H1 (cell line): ENCODE measurements around the gene DDX51. TPM values are rescaled to one million over a fixed set of nuclear protein-coding genes. Genes with fewer than 3 reads are reported as not detected.

Source experiments
- CTCF ChIA-PET: fragments of 300-600 bp; sonication (Branson Sonifier 250); formaldehyde crosslinking; loops from one replicate; lab custom pipeline; 2021; ENCODE audit not compliant: partially characterized antibody; lab: Charles Lee
- POLR2A ChIA-PET: fragments of 300-600 bp; sonication (Branson Sonifier 250); formaldehyde crosslinking; loops from one replicate; lab custom pipeline; 2021; ENCODE audit warnings: inconsistent platforms; ENCODE audit not compliant: partially characterized antibody; lab: Charles Lee
- DNase-seq, 2 experiments: peaks; one replicate each; pipeline versions ENCODE4 v3.0.0 to v3.0.0-alpha.2; 2010 to 2022; ENCODE audit warnings: low spot score in 2 of 2, low read depth in 1 of 2, mixed read lengths in 1 of 2
- FAIRE-seq: peaks from 2 replicates; lab custom pipeline; 2011; peaks lifted over from hg19 to GRCh38; lab: Jason Lieb, UNC
- H2AFZ ChIP-seq: 2 replicates; pipeline ENCODE4 v1.8.1; 2012; ENCODE audit warnings: low read length, inconsistent platforms
- H2AK5ac ChIP-seq: 2 replicates; pipeline ENCODE4 v1.6.1; 2013; ENCODE audit warnings: low read depth, low read length
- H2BK120ac ChIP-seq: replicated peaks from 2 replicates; pipeline ENCODE3; 2013; ENCODE audit warnings: low read depth, low read length, inconsistent platforms
- H2BK12ac ChIP-seq: 2 replicates; pipeline ENCODE4 v1.6.1; 2013; ENCODE audit warnings: low read depth, low read length
- H2BK15ac ChIP-seq: 2 replicates; pipeline ENCODE4 v1.6.1; 2013; ENCODE audit warnings: low read length
- H2BK20ac ChIP-seq: 2 replicates; pipeline ENCODE4 v1.6.1; 2013; ENCODE audit warnings: low read length
- H2BK5ac ChIP-seq: 2 replicates; pipeline ENCODE4 v1.6.1; 2013; ENCODE audit warnings: low read depth, low read length
- H3K14ac ChIP-seq: 2 replicates; pipeline ENCODE4 v1.6.1; 2013; ENCODE audit warnings: inconsistent platforms; ENCODE audit not compliant: insufficient read length
- H3K18ac ChIP-seq: 2 replicates; pipeline ENCODE4 v1.6.1; 2013; ENCODE audit warnings: low read length; ENCODE audit errors: extremely low read depth
- H3K23ac ChIP-seq: 2 replicates; pipeline ENCODE4 v1.6.1; 2013; ENCODE audit warnings: inconsistent platforms; ENCODE audit not compliant: insufficient read length
- H3K23me2 ChIP-seq: 2 replicates; pipeline ENCODE4 v1.6.1; 2013; ENCODE audit warnings: low read depth, low read length
- H3K27ac ChIP-seq: 2 replicates; pipeline ENCODE4 v1.6.1; 2011; ENCODE audit warnings: low read depth, low read length, inconsistent platforms
- H3K27me3 ChIP-seq, 4 experiments: replicated peaks in 1 of 4; 1 replicate in 1 of 4; 2 replicates in 3 of 4; pipeline versions ENCODE4 v1.6.1 to v1.8.1; 2011 to 2013; ENCODE audit warnings: low read length in 3 of 4, mild to moderate bottlenecking in 3 of 4, inconsistent platforms in 2 of 4, mixed read lengths in 2 of 4, moderate library complexity in 1 of 4; ENCODE audit not compliant: control insufficient read depth in 3 of 4, insufficient read depth in 3 of 4; ENCODE audit errors: extremely low read depth in 1 of 4
- H3K36me3 ChIP-seq, 4 experiments: 2 replicates each; pipeline versions ENCODE4 v1.6.1 to v1.8.1; 2011 to 2013; ENCODE audit warnings: mild to moderate bottlenecking in 4 of 4, low read length in 3 of 4, moderate library complexity in 2 of 4, control low read depth in 1 of 4, inconsistent platforms in 1 of 4; ENCODE audit not compliant: insufficient read depth in 4 of 4, control insufficient read depth in 2 of 4
- H3K4ac ChIP-seq: replicated peaks from 2 replicates; pipeline ENCODE3; 2013; ENCODE audit warnings: low read length, low read depth, mixed read lengths, inconsistent platforms; ENCODE audit not compliant: insufficient read length
- H3K4me1 ChIP-seq, 4 experiments: replicated peaks in 1 of 4; 1 replicate in 1 of 4; 2 replicates in 3 of 4; pipeline versions ENCODE4 v1.6.1 to v1.8.1; 2011 to 2013; ENCODE audit warnings: low read length in 3 of 4, inconsistent platforms in 2 of 4, mixed read lengths in 1 of 4; ENCODE audit not compliant: insufficient read depth in 4 of 4, control insufficient read depth in 3 of 4
- H3K4me2 ChIP-seq, 2 experiments: 2 replicates each; pipeline versions ENCODE4 v1.6.1 to v1.8.1; 2011 to 2013; ENCODE audit warnings: low read depth in 2 of 2, low read length in 2 of 2, control low read depth in 1 of 2, inconsistent platforms in 1 of 2, mild to moderate bottlenecking in 1 of 2; ENCODE audit not compliant: insufficient read depth in 1 of 2
- H3K4me3 ChIP-seq, 4 experiments: fragments of 200-600, 300-600 bp in 1 of 4; sonication (generic), shearing (Covaris generic), sonication (Bioruptor Twin) in 1 of 4; 2 replicates each; pipeline versions ENCODE4 v1.5.1 to v1.8.1; 2011 to 2016; ENCODE audit warnings: low read length in 4 of 4, low read depth in 3 of 4, control low read depth in 2 of 4, inconsistent platforms in 2 of 4, mild to moderate bottlenecking in 2 of 4, mixed read lengths in 1 of 4, moderate library complexity in 1 of 4; ENCODE audit not compliant: insufficient read depth in 2 of 4; ENCODE audit errors: extremely low read depth in 1 of 4
- H3K56ac ChIP-seq: replicated peaks from 2 replicates; pipeline ENCODE3; 2013; ENCODE audit warnings: low read depth, mild to moderate bottlenecking, mixed read lengths, low read length, inconsistent platforms; ENCODE audit not compliant: insufficient read length
- H3K79me1 ChIP-seq: 2 replicates; pipeline ENCODE4 v1.6.1; 2013; ENCODE audit warnings: low read depth, low read length, control low read depth
- H3K79me2 ChIP-seq, 2 experiments: 2 replicates each; pipeline versions ENCODE4 v1.6.1 to v1.8.1; 2012 to 2013; ENCODE audit warnings: low read length in 2 of 2, mild to moderate bottlenecking in 2 of 2, inconsistent platforms in 1 of 2; ENCODE audit not compliant: insufficient read depth in 2 of 2, control insufficient read depth in 1 of 2
- H3K9ac ChIP-seq, 4 experiments: replicated peaks in 1 of 4; 1 replicate in 1 of 4; 2 replicates in 3 of 4; pipeline versions ENCODE4 v1.6.1 to v1.8.1; 2011 to 2013; ENCODE audit warnings: low read depth in 3 of 4, low read length in 3 of 4, control low read depth in 2 of 4, mild to moderate bottlenecking in 2 of 4, moderate library complexity in 2 of 4, inconsistent platforms in 1 of 4; ENCODE audit errors: extremely low read depth in 1 of 4
- H3K9me3 ChIP-seq, 2 experiments: 2 replicates each; pipeline versions ENCODE4 v1.6.1 to v1.8.1; 2012 to 2013; ENCODE audit warnings: mild to moderate bottlenecking in 2 of 2, moderate library complexity in 2 of 2, control low read depth in 1 of 2, inconsistent platforms in 1 of 2, low read depth in 1 of 2, low read length in 1 of 2, mixed read lengths in 1 of 2; ENCODE audit not compliant: insufficient read depth in 2 of 2
- H4K20me1 ChIP-seq, 2 experiments: replicated peaks in 1 of 2; 2 replicates each; pipeline versions ENCODE3 to v1.8.1; 2011 to 2013; ENCODE audit warnings: inconsistent platforms in 2 of 2, low read length in 2 of 2, mild to moderate bottlenecking in 1 of 2; ENCODE audit not compliant: insufficient read depth in 2 of 2, control insufficient read depth in 1 of 2
- H4K5ac ChIP-seq: 2 replicates; pipeline ENCODE4 v1.6.1; 2013; ENCODE audit warnings: low read length, low read depth, mixed read lengths, inconsistent platforms; ENCODE audit not compliant: insufficient read length
- H4K8ac ChIP-seq: 2 replicates; pipeline ENCODE4 v1.8.0; 2013; ENCODE audit warnings: mild to moderate bottlenecking, moderate library complexity, low read length, inconsistent platforms; ENCODE audit not compliant: insufficient read depth; ENCODE audit errors: extremely low read depth
- H4K91ac ChIP-seq: replicated peaks from 2 replicates; pipeline ENCODE3; 2013; ENCODE audit warnings: low read length, mixed read lengths, inconsistent platforms; ENCODE audit not compliant: insufficient read length
- ASH2L ChIP-seq: fragments of 200-600, 300-600 bp; sonication (generic); IDR thresholded peaks from one replicate; pipeline ENCODE4 v1.7.1; 2017; ENCODE audit warnings: low read length
- CTBP2 ChIP-seq: IDR thresholded peaks from 2 replicates; pipeline ENCODE4 v1.7.0; 2011; ENCODE audit warnings: borderline replicate concordance, mild to moderate bottlenecking, moderate library complexity, mixed read lengths, low read length; ENCODE audit not compliant: insufficient read depth, insufficient read length
- GABPA ChIP-seq: IDR thresholded peaks from 2 replicates; pipeline ENCODE4 v1.6.1; 2011; ENCODE audit warnings: mild to moderate bottlenecking, low read length, moderate library complexity, borderline replicate concordance; ENCODE audit not compliant: insufficient read depth
- PHF8 ChIP-seq: fragments of 200-600 bp; sonication (generic); conservative IDR thresholded peaks from 2 replicates; pipeline ENCODE4 v1.7.1; 2012; ENCODE audit warnings: low read depth, mild to moderate bottlenecking, inconsistent platforms, low read length, moderate library complexity
- SIRT6 ChIP-seq: IDR thresholded peaks from one replicate; pipeline ENCODE4 v1.7.1; 2012; ENCODE audit warnings: low read length, inconsistent platforms
- ZNF274 ChIP-seq: IDR thresholded peaks from 2 replicates; pipeline ENCODE4 v1.7.0; 2012; ENCODE audit warnings: low read length, borderline replicate concordance; ENCODE audit errors: extremely low read depth
- WGBS, 2 experiments: shearing (Covaris generic) in 1 of 2; methylation state at CpG; one replicate each; pipeline versions ENCODE4 v1.1.6 to v1.1.7; 2013 to 2015; ENCODE audit warnings: low lambda C conversion rate in 2 of 2, mixed read lengths in 2 of 2, inconsistent platforms in 1 of 2, low coverage in 1 of 2, missing lambda C conversion rate in 1 of 2; ENCODE audit not compliant: insufficient replicate concordance in 2 of 2, insufficient coverage in 1 of 2, insufficient read length in 1 of 2; ENCODE audit errors: extremely low coverage in 1 of 2, missing lambda C conversion rate in 1 of 2; 5-methylcytosine and 5-hydroxymethylcytosine counted together
- polyA plus RNA-seq, 7 experiments: library from polyadenylated mRNA; depleted of rRNA in 3 of 7; stranded (reverse) in 5 of 7; unstranded in 2 of 7; fragments of >200 nt in 5 of 7; fragments of 200-250 nt in 2 of 7; gene quantifications; 1 replicate in 5 of 7; 2 replicates in 1 of 7; 4 replicates in 1 of 7; pipeline versions ENCODE4 v1.2.1 to v1.2.3, GENCODE V29; 2011 to 2013; ENCODE audit warnings: missing spikeins in 2 of 7, mixed read lengths in 2 of 7
- total RNA-seq: library from RNA; stranded (reverse); fragmentation: NEBNext Ultra II Directional; extraction: Animal tissue kit (Norgen Biotek cat#: 25700); gene quantifications from 2 replicates; pipeline ENCODE4 v1.2.1, GENCODE V29; 2021

Gene DDX51
- total and polyA plus RNA-seq, 2 of the 8 experiments (the other 6 are each of a cell fraction or from before 2014, with no cell fraction given): 11.2 to 24.4 TPM

DNA sequence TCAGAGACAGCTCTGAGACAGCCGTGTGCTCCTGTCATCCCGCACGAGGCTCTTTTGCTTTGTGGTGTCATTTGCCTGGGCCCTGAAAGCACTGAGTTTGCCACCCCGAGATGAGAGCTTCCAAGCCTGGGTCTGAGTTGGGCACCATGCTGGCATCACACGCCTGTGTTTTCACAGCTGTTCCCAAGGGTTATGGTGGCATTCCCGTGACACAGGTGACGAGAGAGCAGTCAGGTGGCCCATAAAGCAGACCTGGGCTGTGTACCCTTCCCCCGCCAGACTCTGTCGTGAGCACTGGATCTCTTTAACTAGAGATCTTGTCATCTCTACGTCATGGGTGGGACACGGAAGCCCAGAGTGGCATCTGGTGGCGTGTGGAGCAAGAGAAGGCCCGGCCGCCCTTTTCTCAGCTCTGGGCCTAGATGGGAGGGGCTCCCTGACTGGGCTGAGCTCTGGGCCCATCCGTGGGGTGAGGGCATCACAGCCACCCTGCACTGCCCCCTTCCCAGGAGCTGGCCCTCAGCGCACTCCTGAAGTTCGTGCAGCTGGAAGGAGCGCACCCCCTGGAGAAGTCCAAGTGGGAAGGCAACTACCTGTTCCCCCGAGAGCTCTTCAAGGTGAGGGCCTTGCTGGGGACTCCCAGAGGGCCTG, 2.8 kb upstream of the DDX51 start:
- Histone ChIP-seq H2BK15ac (no peak overlapping the region), H3K27ac (no peak overlapping the region), H4K91ac (no peak overlapping the region), H4K5ac (no peak overlapping the region), H3K4ac (no peak overlapping the region), H3K18ac (no peak overlapping the region), H2BK20ac (no peak overlapping the region), H2AFZ (no peak overlapping the region), H3K9me3 (peaks cover 0 to 3% of the 10 kb centered on the region in 2 experiments; a peak in 1 of 4 replicates), H2AK5ac (no peak overlapping the region), H3K23me2 (peaks cover 13% of the 10 kb centered on the region; the same call in 1 of the 2 replicates), H3K27me3 (no peaks in the 10 kb centered on the region), H3K9ac (no peak overlapping the region), H4K8ac (no peak overlapping the region), H3K4me3 (no peak overlapping the region), H3K56ac (no peak overlapping the region), H3K79me2 (peaks cover 4 to 42% of the 10 kb centered on the region in 2 experiments; a peak in 3 of 4 replicates), H3K23ac (no peak overlapping the region), H2BK12ac (no peak overlapping the region), H3K4me1 (peaks cover 0 to 15% (median 4%) of the 10 kb centered on the region in 4 experiments; a peak in 5 of 7 replicates), H3K36me3 (peaks cover 2 to 27% (median 7%) of the 10 kb centered on the region in 4 experiments; a peak in 7 of 8 replicates), H3K4me2 (no peak overlapping the region), H3K79me1 (peaks cover 30% of the 10 kb centered on the region), H2BK5ac (no peak overlapping the region), H2BK120ac (no peak overlapping the region), H4K20me1 (peaks cover 11 to 18% of the 10 kb centered on the region in 2 experiments), H3K14ac (no peak overlapping the region)
- no peak for FAIRE-seq
- WGBS, 2 experiments: 93% methylated on average over 19 of the region's 19 CpGs; no CpG with 5 or more reads in 1 of the 2 experiments
- ChIA-PET POLR2A (interaction anchor here (0.8 to 0.9 kb wide), 3 partner anchors 8 to 88 kb away, joined by 3 to 5 read pairs (median 3); no protein-coding TSS in a partner anchor), CTCF (interaction anchor here (0.8 kb wide), 1 partner anchor 282 kb away, joined by 3 read pairs; no protein-coding TSS in a partner anchor)
- DNase-seq: no peak
- TF ChIP-seq SIRT6 (no peak), ZNF274 (no peak), ASH2L (no peak), CTBP2 (no peak), PHF8 (no peak), GABPA (no peak)
